B cell (primary cell): ENCODE measurements around the gene DCTD. TPM values are rescaled to one million over a fixed set of nuclear protein-coding genes. Genes with fewer than 3 reads are reported as not detected.

ENCODE experiments used
- ATAC-seq: fragments of 200-7000 bp; cut with Tn5 transposase; one replicate; pipeline ENCODE4 v1.10.0; 2021; ENCODE audit warnings: low read depth, mild to moderate bottlenecking, moderate number of reproducible peaks, moderate library complexity
- CTCF ChIA-PET: fragments of 350-600 bp; sonication (Branson Sonifier 250); formaldehyde crosslinking; loops from one replicate; lab custom pipeline; 2021; ENCODE audit warnings: antibody characterized with exemption, inconsistent platforms; lab: Charles Lee
- POLR2A ChIA-PET: fragments of 350-600 bp; sonication (Branson Sonifier 250); formaldehyde crosslinking; loops from one replicate; lab custom pipeline; 2021; ENCODE audit warnings: antibody characterized with exemption; lab: Charles Lee
- DNase-seq: peaks from one replicate; pipeline ENCODE4 v3.0.0; 2013
- H2AFZ ChIP-seq: 2 replicates; pipeline ENCODE4 v1.6.1; 2012; ENCODE audit warnings: mild to moderate bottlenecking, low read depth, low read length; ENCODE audit not compliant: insufficient read depth, poor library complexity, severe bottlenecking
- H3K27ac ChIP-seq, 2 donors: 1 replicate in 1 of 2; 2 replicates in 1 of 2; pipeline ENCODE4 v1.5.1; 2012 to 2013; ENCODE audit warnings: low read length in 2 of 2, mild to moderate bottlenecking in 2 of 2, moderate library complexity in 1 of 2
- H3K27me3 ChIP-seq, 4 experiments: fragments of 200-600 bp in 1 of 4; sonication (generic) in 1 of 4; replicated peaks in 1 of 4; 1 replicate in 2 of 4; 2 replicates in 2 of 4; pipeline versions ENCODE4 v1.6.1 to v1.7.0; 2013 to 2016; ENCODE audit warnings: low read length in 3 of 4, mild to moderate bottlenecking in 2 of 4, mixed read lengths in 1 of 4, moderate library complexity in 1 of 4; ENCODE audit not compliant: insufficient read depth in 4 of 4, control insufficient read depth in 3 of 4; ENCODE audit errors: control extremely low read depth in 1 of 4
- H3K36me3 ChIP-seq, 2 experiments: replicated peaks in 1 of 2; 1 replicate in 1 of 2; 2 replicates in 1 of 2; pipeline versions ENCODE4 v1.6.1 to v1.7.1; 2013; ENCODE audit warnings: low read length in 1 of 2; ENCODE audit not compliant: insufficient read depth in 2 of 2, control insufficient read depth in 1 of 2; ENCODE audit errors: control extremely low read depth in 1 of 2, extremely low read depth in 1 of 2
- H3K4me1 ChIP-seq, 2 donors: fragments of 200-600 bp in 1 of 2; sonication (generic) in 1 of 2; 1 replicate in 1 of 2; 2 replicates in 1 of 2; pipeline versions ENCODE4 v1.5.1 to v1.6.1; 2013 to 2017; ENCODE audit warnings: low read length in 2 of 2; ENCODE audit not compliant: control insufficient read depth in 2 of 2, insufficient read depth in 2 of 2
- H3K4me2 ChIP-seq: replicated peaks from 2 replicates; pipeline ENCODE3; 2012; ENCODE audit warnings: mild to moderate bottlenecking, low read depth, low read length; ENCODE audit not compliant: poor library complexity, severe bottlenecking
- H3K4me3 ChIP-seq, 5 experiments: fragments of 200-600 bp in 1 of 5; sonication (generic) in 1 of 5; 1 replicate in 3 of 5; 2 replicates in 2 of 5; pipeline versions ENCODE4 v1.5.1 to v1.7.0; 2011 to 2016; ENCODE audit warnings: low read length in 4 of 5, mild to moderate bottlenecking in 4 of 5, low read depth in 2 of 5, control low read depth in 1 of 5, moderate library complexity in 1 of 5; ENCODE audit not compliant: insufficient read depth in 1 of 5; ENCODE audit errors: control extremely low read depth in 1 of 5, extremely low read depth in 1 of 5
- H3K79me2 ChIP-seq: fragments of 200-600 bp; sonication (generic); one replicate; pipeline ENCODE4 v1.6.0; 2016; ENCODE audit warnings: low read length; ENCODE audit not compliant: control insufficient read depth, insufficient read depth
- H3K9ac ChIP-seq: fragments of 200-600 bp; sonication (generic); 2 replicates; pipeline ENCODE4 v1.6.1; 2017; ENCODE audit warnings: mild to moderate bottlenecking, low read length, moderate library complexity
- H3K9me3 ChIP-seq, 3 donors: one replicate each; pipeline versions ENCODE4 v1.6.1 to v1.7.1; 2013; ENCODE audit warnings: low read length in 2 of 3; ENCODE audit not compliant: control insufficient read depth in 2 of 3, insufficient read depth in 1 of 3; ENCODE audit errors: control extremely low read depth in 1 of 3
- H4K20me1 ChIP-seq: 2 replicates; pipeline ENCODE4 v1.6.0; 2012; ENCODE audit warnings: mild to moderate bottlenecking, low read length; ENCODE audit not compliant: insufficient read depth, control insufficient read depth, poor library complexity, severe bottlenecking
- H3K27ac Mint-ChIP-seq: one replicate; pipeline ENCODE4 v1.8.0; 2021; ENCODE audit warnings: mixed read lengths
- H3K27me3 Mint-ChIP-seq: one replicate; pipeline ENCODE4 v1.8.0; 2021; ENCODE audit warnings: mixed read lengths
- H3K4me1 Mint-ChIP-seq: one replicate; pipeline ENCODE4 v1.8.0; 2021; ENCODE audit warnings: mixed read lengths
- H3K4me3 Mint-ChIP-seq: one replicate; pipeline ENCODE4 v1.8.0; 2021; ENCODE audit warnings: mixed read lengths
- H3K9me3 Mint-ChIP-seq: one replicate; pipeline ENCODE4 v1.8.0; 2022; ENCODE audit warnings: mixed read lengths; ENCODE audit not compliant: insufficient read depth
- EZH2 ChIP-seq: IDR thresholded peaks from 2 replicates; pipeline ENCODE4 v1.6.1; 2012; ENCODE audit warnings: borderline replicate concordance, low read depth, mild to moderate bottlenecking, moderate library complexity, low read length; ENCODE audit not compliant: insufficient read depth, poor library complexity, severe bottlenecking
- whole genome bisulfite sequencing: methylation state at CpG from one replicate; pipeline ENCODE4 v1.1.5; 2013; ENCODE audit warnings: missing lambda C conversion rate; ENCODE audit not compliant: insufficient coverage; 5-methylcytosine and 5-hydroxymethylcytosine counted together
- intact Hi-C: fragments of 100-400 bp; cut with micrococcal nuclease; formaldehyde crosslinking; loops from one replicate; pipeline ENCODE4 v1.10.0; 2022
- polyA plus RNA-seq: library from polyadenylated mRNA; depleted of rRNA; stranded (reverse); fragments of >200 nt; gene quantifications from 2 replicates; pipeline ENCODE4 v1.2.3, GENCODE V29; 2012
- total RNA-seq, 2 donors: library from RNA; stranded (reverse); fragments of 120-200 nt in 1 of 2; gene quantifications; 1 replicate in 1 of 2; 2 replicates in 1 of 2; pipeline versions ENCODE4 v1.2.3 to v1.2.4, GENCODE V29; 2013 to 2022
- TF ChIP-seq, protein P1 (sequence below): fragments of 200-600 bp; IDR thresholded peaks from one replicate; pipeline ENCODE4 v1.8.0; 2022; ENCODE audit warnings: antibody characterized with exemption, mild to moderate bottlenecking

The DCTD gene
- total and polyA plus RNA-seq, 2 donors (not counting 1 experiment from before 2014, with no cell fraction given), result 61.0 to 75.8 TPM

DNA sequence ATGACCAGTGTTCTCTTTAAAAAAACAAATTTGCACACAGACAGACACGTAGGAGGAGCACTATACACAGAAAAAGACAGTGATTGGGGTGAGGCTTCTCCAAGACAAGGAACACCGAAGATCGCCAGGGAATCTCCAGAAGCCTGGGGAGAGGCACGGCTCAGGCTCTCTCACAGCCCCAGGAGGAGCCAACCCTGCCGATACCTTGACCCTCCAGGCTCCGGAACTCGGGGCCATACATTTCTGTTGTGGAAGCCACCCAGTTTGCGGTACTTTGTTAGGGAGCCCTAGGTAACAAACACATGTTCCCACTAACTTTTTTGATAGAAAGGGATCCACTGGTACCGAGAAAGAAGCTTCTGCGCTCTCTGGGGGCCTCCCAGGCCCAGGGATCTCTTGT, 55.8 kb downstream of the DCTD start:
- DNase-seq, result no peak
- Histone ChIP-seq H3K9me3 (peaks cover 0 to 20% (median 2%) of the 10 kb centered on the region in 3 donors), H3K36me3 (no peaks in the 10 kb centered on the region), H3K4me2 (no peak overlapping the region), H3K9ac (no peak overlapping the region), H3K79me2 (no peaks in the 10 kb centered on the region), H3K4me3 (no peak overlapping the region), H3K27ac (no peak overlapping the region), H3K27me3 (peaks cover 0 to 21% (median 5%) of the 10 kb centered on the region in 4 experiments), H2AFZ (no peak overlapping the region), H4K20me1 (no peaks in the 10 kb centered on the region), H3K4me1 (no peaks in the 10 kb centered on the region)
- Mint-ChIP-seq H3K27ac (no peak overlapping the region), H3K4me1 (no peaks in the 10 kb centered on the region), H3K27me3 (peaks cover 19% of the 10 kb centered on the region), H3K9me3 (peaks cover 10% of the 10 kb centered on the region), H3K4me3 (no peak overlapping the region)
- WGBS, result 92% methylated on average over 6 of the region's 10 CpGs
- ChIA-PET CTCF (no interaction called here), POLR2A (no interaction called here)
- intact Hi-C loops, result no loop called here
- TF ChIP-seq, protein P1, sequence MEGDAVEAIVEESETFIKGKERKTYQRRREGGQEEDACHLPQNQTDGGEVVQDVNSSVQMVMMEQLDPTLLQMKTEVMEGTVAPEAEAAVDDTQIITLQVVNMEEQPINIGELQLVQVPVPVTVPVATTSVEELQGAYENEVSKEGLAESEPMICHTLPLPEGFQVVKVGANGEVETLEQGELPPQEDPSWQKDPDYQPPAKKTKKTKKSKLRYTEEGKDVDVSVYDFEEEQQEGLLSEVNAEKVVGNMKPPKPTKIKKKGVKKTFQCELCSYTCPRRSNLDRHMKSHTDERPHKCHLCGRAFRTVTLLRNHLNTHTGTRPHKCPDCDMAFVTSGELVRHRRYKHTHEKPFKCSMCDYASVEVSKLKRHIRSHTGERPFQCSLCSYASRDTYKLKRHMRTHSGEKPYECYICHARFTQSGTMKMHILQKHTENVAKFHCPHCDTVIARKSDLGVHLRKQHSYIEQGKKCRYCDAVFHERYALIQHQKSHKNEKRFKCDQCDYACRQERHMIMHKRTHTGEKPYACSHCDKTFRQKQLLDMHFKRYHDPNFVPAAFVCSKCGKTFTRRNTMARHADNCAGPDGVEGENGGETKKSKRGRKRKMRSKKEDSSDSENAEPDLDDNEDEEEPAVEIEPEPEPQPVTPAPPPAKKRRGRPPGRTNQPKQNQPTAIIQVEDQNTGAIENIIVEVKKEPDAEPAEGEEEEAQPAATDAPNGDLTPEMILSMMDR, result no peak
- TF ChIP-seq EZH2, result no peak
- no peak for ATAC-seq

DNA sequence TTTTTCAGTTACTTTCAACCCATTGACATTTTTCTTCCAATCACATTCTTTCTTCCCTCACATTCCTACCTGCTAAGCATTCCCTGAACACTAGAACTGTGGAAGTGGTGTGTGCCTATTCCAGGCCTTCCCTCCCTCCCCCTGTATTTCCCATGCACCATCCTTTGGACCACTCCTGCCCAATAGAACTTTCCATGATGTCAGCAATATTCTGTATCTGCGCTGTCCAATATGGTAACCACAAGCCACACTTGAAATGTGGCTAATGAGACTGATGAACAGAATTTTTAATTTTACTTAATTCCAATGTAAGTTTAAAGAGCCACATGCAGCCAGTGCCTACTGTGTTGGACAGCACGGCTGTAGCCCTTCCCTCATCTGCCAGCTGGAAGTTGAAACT, 57.5 kb downstream of the DCTD start:
- Mint-ChIP-seq H3K4me1 (no peaks in the 10 kb centered on the region), H3K4me3 (no peak overlapping the region), H3K27ac (no peak overlapping the region), H3K9me3 (peaks cover 10% of the 10 kb centered on the region), H3K27me3 (peaks cover 20% of the 10 kb centered on the region)
- 100% methylated on average over 1 of the region's 2 CpGs for WGBS
- no peak for ATAC-seq
- peaks cover 0 to 21% (median 5%) of the 10 kb centered on the region in 4 experiments for H3K27me3 ChIP-seq
- no peak overlapping the region for H3K4me2 ChIP-seq
- no peaks in the 10 kb centered on the region for H3K36me3 ChIP-seq
- H4K20me1 ChIP-seq, result no peaks in the 10 kb centered on the region
- ChIA-PET CTCF (no interaction called here), POLR2A (no interaction called here)
- intact Hi-C loops, result no loop called here
- H3K27ac ChIP-seq, result no peak overlapping the region
- no peaks in the 10 kb centered on the region for H3K79me2 ChIP-seq
- no peaks in the 10 kb centered on the region for H3K4me1 ChIP-seq
- peaks cover 0 to 25% (median 0%) of the 10 kb centered on the region in 3 donors for H3K9me3 ChIP-seq
- no peak for TF ChIP-seq EZH2
- TF ChIP-seq, protein P1, result no peak
- no peak overlapping the region for H2AFZ ChIP-seq
- no peak for DNase-seq
- no peak overlapping the region for H3K9ac ChIP-seq
- no peak overlapping the region for H3K4me3 ChIP-seq
